GM12878 (cell line): Measurements from ENCODE around the gene N4BP2L2. TPM values are rescaled to one million over a fixed set of nuclear protein-coding genes. Genes with fewer than 3 reads are reported as not detected.

Experiments
- ATAC-seq: fragments of 200-7000 bp; cut with Tn5 transposase; 3 replicates; pipeline ENCODE4 v1.9.1; 2020; ENCODE audit warnings: mild to moderate bottlenecking, moderate library complexity
- BruUV-seq: library from RNA; stranded (reverse); fragments of 400-500 nt; replicated peaks from 2 replicates; lab custom pipeline; 2021; lab: Mats Ljungman, UMichigan
- CTCF ChIA-PET: fragments of 300-600 bp; sonication (Branson Sonifier 250); formaldehyde crosslinking; extraction: SDS; loops from one replicate; lab custom pipeline; 2021; ENCODE audit warnings: inconsistent platforms; lab: Yijun Ruan, JAX
- POLR2A ChIA-PET: fragments of 350-600 bp; formaldehyde crosslinking; extraction: SDS; loops from one replicate; lab custom pipeline; 2021; ENCODE audit warnings: inconsistent platforms; lab: Charles Lee
- RAD21 ChIA-PET: fragments of 300-600 bp; sonication (Branson Sonifier 250); formaldehyde crosslinking; loops from one replicate; lab custom pipeline; 2023; ENCODE audit warnings: antibody characterized with exemption; ENCODE audit not compliant: unreplicated experiment; lab: Charles Lee
- SMC1A ChIA-PET: fragments of 300-600 bp; sonication (Branson Sonifier 250); formaldehyde crosslinking; loops from one replicate; lab custom pipeline; 2023; ENCODE audit not compliant: unreplicated experiment, uncharacterized antibody; lab: Charles Lee
- DNase-seq: peaks from one replicate; pipeline ENCODE4 v3.0.0-alpha.2; 2011; ENCODE audit warnings: low read depth, low spot score
- FAIRE-seq: peaks from 3 replicates; lab custom pipeline; 2011; peaks lifted over from hg19 to GRCh38; lab: Jason Lieb, UNC
- H2AFZ ChIP-seq: 2 replicates; pipeline ENCODE4 v1.6.0; 2011; ENCODE audit warnings: low read depth, low read length, control low read depth; ENCODE audit not compliant: control insufficient read depth
- H3K27ac ChIP-seq: 2 replicates; pipeline ENCODE4 v1.5.1; 2011; ENCODE audit warnings: control low read depth; ENCODE audit not compliant: control insufficient read depth, insufficient read depth
- H3K27me3 ChIP-seq, 2 experiments: replicated peaks in 1 of 2; 2 replicates each; pipeline versions ENCODE4 v1.6.0 to v1.6.1; 2011; ENCODE audit warnings: low read length in 1 of 2; ENCODE audit not compliant: control insufficient read depth in 2 of 2, insufficient read depth in 2 of 2
- H3K36me3 ChIP-seq, 2 experiments: 2 replicates each; pipeline ENCODE4 v1.5.1; 2011; ENCODE audit warnings: low read length in 1 of 2; ENCODE audit not compliant: control insufficient read depth in 2 of 2, insufficient read depth in 2 of 2
- H3K4me1 ChIP-seq: 2 replicates; pipeline ENCODE4 v1.6.1; 2011; ENCODE audit warnings: mild to moderate bottlenecking, low read length, moderate library complexity, mixed read lengths; ENCODE audit not compliant: control insufficient read depth, insufficient read depth
- H3K4me2 ChIP-seq: 2 replicates; pipeline ENCODE4 v1.6.0; 2011; ENCODE audit warnings: control low read depth; ENCODE audit not compliant: control insufficient read depth, insufficient read depth
- H3K4me3 ChIP-seq: fragments of 200-600 bp; sonication (generic); 2 replicates; pipeline ENCODE4 v1.5.1; 2016
- H3K79me2 ChIP-seq: 2 replicates; pipeline ENCODE4 v1.6.0; 2011; ENCODE audit warnings: low read length; ENCODE audit not compliant: control insufficient read depth, insufficient read depth
- H3K9ac ChIP-seq: 2 replicates; pipeline ENCODE4 v1.8.0; 2011; ENCODE audit warnings: low read length, control low read depth, mixed read lengths; ENCODE audit not compliant: control insufficient read depth, insufficient read depth
- H3K9me3 ChIP-seq: replicated peaks from 3 replicates; pipeline ENCODE4 v1.5.1; 2011; ENCODE audit warnings: mild to moderate bottlenecking, low read length; ENCODE audit not compliant: control insufficient read depth, insufficient read depth
- H4K20me1 ChIP-seq: 2 replicates; pipeline ENCODE4 v1.6.0; 2011; ENCODE audit not compliant: control insufficient read depth, insufficient read depth
- CEBPB ChIP-seq, 2 experiments: fragments of 150-350 bp in 1 of 2; IDR thresholded peaks; 2 replicates each; pipeline ENCODE4 v1.6.1; 2012 to 2014; ENCODE audit warnings: low read depth in 2 of 2, low read length in 2 of 2, borderline replicate concordance in 1 of 2, inconsistent platforms in 1 of 2
- POLR2A ChIP-seq: IDR thresholded peaks from 2 replicates; pipeline ENCODE4 v1.6.1; 2011; ENCODE audit warnings: low read depth, mild to moderate bottlenecking, low read length
- SPI1 ChIP-seq: IDR thresholded peaks from 2 replicates; pipeline ENCODE4 v1.6.1; 2011; ENCODE audit warnings: low read depth, mild to moderate bottlenecking, low read length, moderate library complexity, borderline replicate concordance; ENCODE audit not compliant: insufficient read depth
- SREBF1 ChIP-seq: IDR thresholded peaks from 2 replicates; pipeline ENCODE4 v1.6.1; 2012; ENCODE audit warnings: mild to moderate bottlenecking, low read length
- SREBF2 ChIP-seq: IDR thresholded peaks from 2 replicates; pipeline ENCODE4 v1.6.1; 2012; ENCODE audit warnings: mild to moderate bottlenecking, low read length
- ZNF274 ChIP-seq: IDR thresholded peaks from one replicate; pipeline ENCODE4 v1.8.0; 2011; ENCODE audit not compliant: insufficient read length, insufficient read depth
- ZNF622 ChIP-seq: fragments of 450-650 bp; IDR thresholded peaks from 2 replicates; pipeline ENCODE4 v1.6.1; 2017; ENCODE audit warnings: mild to moderate bottlenecking, inconsistent platforms
- WGBS: methylation state at CpG from one replicate; pipeline ENCODE4 v1.1.6; 2016; ENCODE audit warnings: low lambda C conversion rate; ENCODE audit not compliant: insufficient replicate concordance, insufficient coverage; ENCODE audit errors: missing lambda C conversion rate; 5-methylcytosine and 5-hydroxymethylcytosine counted together
- in situ Hi-C: fragments of 300-500 bp; cut with MboI; formaldehyde crosslinking; loops from 9 replicates; pipeline ENCODE4 v1.14.3; 2018; ENCODE audit warnings: mixed read lengths
- intact Hi-C: fragments of 100-400 bp; cut with micrococcal nuclease; formaldehyde crosslinking; loops from one replicate; pipeline ENCODE4 v1.14.2; 2022; ENCODE audit not compliant: unreplicated experiment
- polyA plus RNA-seq, 11 experiments: library from polyadenylated mRNA; depleted of rRNA in 4 of 11; unstranded in 6 of 11; stranded (reverse) in 5 of 11; fragments of >200 nt; fragmentation: Nextera tagmentation in 4 of 11; fragmentation: Illumina TruSeq in 1 of 11; extraction: Ambion mirVana in 4 of 11; extraction: Trizol in 1 of 11; gene quantifications; 1 replicate in 1 of 11; 2 replicates in 10 of 11; pipeline versions ENCODE4 v1.2.1 to v1.2.3, GENCODE V29; 2011 to 2016; ENCODE audit warnings: inconsistent platforms in 2 of 11, missing spikeins in 2 of 11, low read depth in 1 of 11
- total RNA-seq, 4 experiments: library from RNA; depleted of rRNA in 3 of 4; stranded (reverse); fragments of >200 nt in 3 of 4; fragmentation: Illumina TruSeq in 1 of 4; extraction: Trizol in 1 of 4; gene quantifications; 2 replicates each; pipeline versions ENCODE4 v1.2.1 to v1.2.3, GENCODE V29; 2013 to 2021
- TF ChIP-seq, protein P1 (sequence below): IDR thresholded peaks from 2 replicates; pipeline ENCODE4 v1.6.1; 2012; ENCODE audit warnings: mild to moderate bottlenecking, low read depth, low read length
- TF ChIP-seq, protein P2 (sequence below): fragments of 450-650 bp; IDR thresholded peaks from 2 replicates; pipeline ENCODE4 v1.6.1; 2017; ENCODE audit warnings: mild to moderate bottlenecking
- TF ChIP-seq, protein P3 (sequence below): IDR thresholded peaks from 2 replicates; pipeline ENCODE4 v1.6.1; 2011; ENCODE audit warnings: mild to moderate bottlenecking, low read depth, low read length, moderate library complexity; ENCODE audit not compliant: insufficient replicate concordance
- TF ChIP-seq, protein P4 (sequence below): IDR thresholded peaks from 2 replicates; pipeline ENCODE4 v1.6.1; 2012; ENCODE audit warnings: low read depth, low read length, improper control_type of control experiment

Gene N4BP2L2
- total and polyA plus RNA-seq, 10 of the 15 experiments (the other 5 are each of a cell fraction or from before 2014, with no cell fraction given): 41.7 to 87.1 (median 61.2) TPM

DNA sequence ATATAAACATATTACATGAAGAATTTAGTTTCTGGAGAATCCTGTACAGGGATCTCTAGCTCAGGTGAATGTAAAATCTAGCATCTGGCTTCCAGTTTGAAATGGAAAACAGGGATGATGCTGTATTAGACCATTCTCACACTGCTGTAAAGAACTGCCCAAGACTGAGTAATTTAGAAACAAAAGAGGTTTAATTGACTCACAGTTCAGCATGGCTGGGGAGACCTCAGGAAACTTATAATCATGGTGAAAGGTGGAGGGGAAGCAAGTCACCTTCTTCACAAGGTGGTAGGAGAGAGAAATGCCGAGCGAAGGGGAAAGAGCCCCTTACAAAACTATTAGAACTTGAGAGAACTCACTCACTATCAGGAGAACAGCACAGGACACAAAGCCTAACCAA lies 17.0 kb upstream of the N4BP2L2 start (continued):
- TF ChIP-seq, protein P1, sequence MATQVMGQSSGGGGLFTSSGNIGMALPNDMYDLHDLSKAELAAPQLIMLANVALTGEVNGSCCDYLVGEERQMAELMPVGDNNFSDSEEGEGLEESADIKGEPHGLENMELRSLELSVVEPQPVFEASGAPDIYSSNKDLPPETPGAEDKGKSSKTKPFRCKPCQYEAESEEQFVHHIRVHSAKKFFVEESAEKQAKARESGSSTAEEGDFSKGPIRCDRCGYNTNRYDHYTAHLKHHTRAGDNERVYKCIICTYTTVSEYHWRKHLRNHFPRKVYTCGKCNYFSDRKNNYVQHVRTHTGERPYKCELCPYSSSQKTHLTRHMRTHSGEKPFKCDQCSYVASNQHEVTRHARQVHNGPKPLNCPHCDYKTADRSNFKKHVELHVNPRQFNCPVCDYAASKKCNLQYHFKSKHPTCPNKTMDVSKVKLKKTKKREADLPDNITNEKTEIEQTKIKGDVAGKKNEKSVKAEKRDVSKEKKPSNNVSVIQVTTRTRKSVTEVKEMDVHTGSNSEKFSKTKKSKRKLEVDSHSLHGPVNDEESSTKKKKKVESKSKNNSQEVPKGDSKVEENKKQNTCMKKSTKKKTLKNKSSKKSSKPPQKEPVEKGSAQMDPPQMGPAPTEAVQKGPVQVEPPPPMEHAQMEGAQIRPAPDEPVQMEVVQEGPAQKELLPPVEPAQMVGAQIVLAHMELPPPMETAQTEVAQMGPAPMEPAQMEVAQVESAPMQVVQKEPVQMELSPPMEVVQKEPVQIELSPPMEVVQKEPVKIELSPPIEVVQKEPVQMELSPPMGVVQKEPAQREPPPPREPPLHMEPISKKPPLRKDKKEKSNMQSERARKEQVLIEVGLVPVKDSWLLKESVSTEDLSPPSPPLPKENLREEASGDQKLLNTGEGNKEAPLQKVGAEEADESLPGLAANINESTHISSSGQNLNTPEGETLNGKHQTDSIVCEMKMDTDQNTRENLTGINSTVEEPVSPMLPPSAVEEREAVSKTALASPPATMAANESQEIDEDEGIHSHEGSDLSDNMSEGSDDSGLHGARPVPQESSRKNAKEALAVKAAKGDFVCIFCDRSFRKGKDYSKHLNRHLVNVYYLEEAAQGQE: no peak
- no peak for TF ChIP-seq POLR2A

DNA sequence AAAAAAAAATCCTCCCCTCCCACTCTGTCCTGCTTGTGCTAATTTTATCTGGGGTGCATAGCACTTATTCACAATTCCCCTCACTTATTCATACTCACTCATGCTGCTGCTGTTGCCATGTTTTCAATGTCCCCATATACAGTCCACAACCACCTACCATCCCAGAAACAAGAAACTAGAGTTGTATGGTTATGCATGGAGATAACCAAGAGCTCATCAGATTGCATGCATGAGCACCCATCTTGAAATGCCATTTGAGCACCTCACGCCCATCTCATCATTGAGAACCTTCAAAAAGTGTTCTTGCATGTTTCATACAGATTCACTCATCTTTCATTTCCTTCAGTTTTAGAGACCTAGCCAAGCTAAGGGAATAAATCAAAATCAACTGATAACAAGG lies 15.1 kb upstream of the N4BP2L2 start:
- POLR2A ChIA-PET: interaction anchor here (0.6 kb wide), 1 partner anchor 179 kb away, joined by 3 read pairs; no protein-coding TSS in a partner anchor
- Histone ChIP-seq H3K9me3 (no peaks in the 10 kb centered on the region), H3K27me3 (no peaks in the 10 kb centered on the region), H3K4me1 (peaks cover 5% of the 10 kb centered on the region; the same call in 1 of the 2 replicates), H4K20me1 (no peaks in the 10 kb centered on the region), H3K79me2 (no peaks in the 10 kb centered on the region), H3K27ac (no peak overlapping the region), H3K4me2 (no peak overlapping the region), H2AFZ (no peak overlapping the region), H3K9ac (no peak overlapping the region), H3K4me3 (no peak overlapping the region), H3K36me3 (no peaks in the 10 kb centered on the region)
- FAIRE-seq (no peak), ATAC-seq (no peak), DNase-seq (no peak)
- intact Hi-C loops (no loop called here), in situ Hi-C loops (no loop called here)
- 11% methylated on average over 1 of the region's 1 CpG for WGBS
- SMC1A ChIA-PET: no interaction called here
- RAD21 ChIA-PET: no interaction called here
- CTCF ChIA-PET: no interaction called here
- TF ChIP-seq, protein P2, sequence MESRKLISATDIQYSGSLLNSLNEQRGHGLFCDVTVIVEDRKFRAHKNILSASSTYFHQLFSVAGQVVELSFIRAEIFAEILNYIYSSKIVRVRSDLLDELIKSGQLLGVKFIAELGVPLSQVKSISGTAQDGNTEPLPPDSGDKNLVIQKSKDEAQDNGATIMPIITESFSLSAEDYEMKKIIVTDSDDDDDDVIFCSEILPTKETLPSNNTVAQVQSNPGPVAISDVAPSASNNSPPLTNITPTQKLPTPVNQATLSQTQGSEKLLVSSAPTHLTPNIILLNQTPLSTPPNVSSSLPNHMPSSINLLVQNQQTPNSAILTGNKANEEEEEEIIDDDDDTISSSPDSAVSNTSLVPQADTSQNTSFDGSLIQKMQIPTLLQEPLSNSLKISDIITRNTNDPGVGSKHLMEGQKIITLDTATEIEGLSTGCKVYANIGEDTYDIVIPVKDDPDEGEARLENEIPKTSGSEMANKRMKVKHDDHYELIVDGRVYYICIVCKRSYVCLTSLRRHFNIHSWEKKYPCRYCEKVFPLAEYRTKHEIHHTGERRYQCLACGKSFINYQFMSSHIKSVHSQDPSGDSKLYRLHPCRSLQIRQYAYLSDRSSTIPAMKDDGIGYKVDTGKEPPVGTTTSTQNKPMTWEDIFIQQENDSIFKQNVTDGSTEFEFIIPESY: no peak
- TF ChIP-seq SPI1: no peak
- TF ChIP-seq, protein P3, sequence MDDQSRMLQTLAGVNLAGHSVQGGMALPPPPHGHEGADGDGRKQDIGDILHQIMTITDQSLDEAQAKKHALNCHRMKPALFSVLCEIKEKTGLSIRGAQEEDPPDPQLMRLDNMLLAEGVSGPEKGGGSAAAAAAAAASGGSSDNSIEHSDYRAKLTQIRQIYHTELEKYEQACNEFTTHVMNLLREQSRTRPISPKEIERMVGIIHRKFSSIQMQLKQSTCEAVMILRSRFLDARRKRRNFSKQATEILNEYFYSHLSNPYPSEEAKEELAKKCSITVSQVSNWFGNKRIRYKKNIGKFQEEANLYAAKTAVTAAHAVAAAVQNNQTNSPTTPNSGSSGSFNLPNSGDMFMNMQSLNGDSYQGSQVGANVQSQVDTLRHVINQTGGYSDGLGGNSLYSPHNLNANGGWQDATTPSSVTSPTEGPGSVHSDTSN: no peak
- TF ChIP-seq SREBF2: no peak
- TF ChIP-seq ZNF622: no peak
- TF ChIP-seq, protein P4, sequence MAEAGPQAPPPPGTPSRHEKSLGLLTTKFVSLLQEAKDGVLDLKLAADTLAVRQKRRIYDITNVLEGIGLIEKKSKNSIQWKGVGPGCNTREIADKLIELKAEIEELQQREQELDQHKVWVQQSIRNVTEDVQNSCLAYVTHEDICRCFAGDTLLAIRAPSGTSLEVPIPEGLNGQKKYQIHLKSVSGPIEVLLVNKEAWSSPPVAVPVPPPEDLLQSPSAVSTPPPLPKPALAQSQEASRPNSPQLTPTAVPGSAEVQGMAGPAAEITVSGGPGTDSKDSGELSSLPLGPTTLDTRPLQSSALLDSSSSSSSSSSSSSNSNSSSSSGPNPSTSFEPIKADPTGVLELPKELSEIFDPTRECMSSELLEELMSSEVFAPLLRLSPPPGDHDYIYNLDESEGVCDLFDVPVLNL: no peak
- TF ChIP-seq SREBF1: no peak
- TF ChIP-seq ZNF274: no peak
- TF ChIP-seq CEBPB (IDR thresholded peaks at IDR 0.05; ENCODE audit: borderline replicate concordance in 1 of 2, low read depth in 2 of 2, low read length in 2 of 2): no peak
- BruUV-seq: no TSS peak
